ENCODE data around the gene KHDRBS2. TPM values are rescaled to one million over a fixed set of nuclear protein-coding genes. Genes with fewer than 3 reads are reported as not detected.

Gene KHDRBS2
- total and polyA plus RNA-seq, 2 experiments from 2014 or later: 5.4 to 11.7 TPM

GRCh38 chr6:61835237-61835636 lies 450.8 kb downstream of the KHDRBS2 start:
- H3K27ac ChIP-seq (ENCODE audit: low read depth): no peak overlapping the region
- DNase-seq (ENCODE audit: low spot score): no peak
- H3K4me3 ChIP-seq: no peak overlapping the region
- Mint-ChIP-seq H3K9me3 (peaks cover 2% of the 10 kb centered on the region; the same call in 1 of the 3 replicates), H3K27me3 (ENCODE audit: insufficient read depth, low read depth, poor library complexity) (no peaks in the 10 kb centered on the region), H3K36me3 (ENCODE audit: low read depth) (no peaks in the 10 kb centered on the region), H3K4me3 (no peak overlapping the region), H3K4me1 (peaks cover 2% of the 10 kb centered on the region; the same call in 1 of the 3 replicates), H3K27ac (no peak overlapping the region)
- H3K4me2 ChIP-seq: no peak overlapping the region
- H3K4me1 ChIP-seq (ENCODE audit: insufficient read depth): peaks cover 15% of the 10 kb centered on the region
- H3K36me3 ChIP-seq (ENCODE audit: insufficient read depth): no peaks in the 10 kb centered on the region
- no peaks in the 10 kb centered on the region for H3F3A ChIP-seq (replicated peaks; ENCODE audit: low read depth)
- no peaks in the 10 kb centered on the region for H3K27me3 ChIP-seq (ENCODE audit: insufficient read depth)
- H2AFZ ChIP-seq: no peak overlapping the region
- no peak for ATAC-seq
- no peaks in the 10 kb centered on the region for H4K20me1 ChIP-seq (replicated peaks; ENCODE audit: insufficient read depth)
- H3K9me2 ChIP-seq (ENCODE audit: insufficient read depth): no peaks in the 10 kb centered on the region
- TF ChIP-seq ZNF331 (CRISPR knock-in tag; IDR thresholded peaks at IDR 0.05; ENCODE audit: low read depth) (no peak), STAT1 (IDR thresholded peaks at IDR 0.05; ENCODE audit: unreplicated experiment) (no peak), ETS1 (IDR thresholded peaks at IDR 0.05) (no peak), POLR2AphosphoS5 (IDR thresholded peaks at IDR 0.05; ENCODE audit: low read depth) (no peak), JUNB (IDR thresholded peaks at IDR 0.05; ENCODE audit: unreplicated experiment) (no peak), NANOG (IDR thresholded peaks at IDR 0.05; ENCODE audit: borderline replicate concordance) (no peak)
- H3K79me2 ChIP-seq (replicated peaks; ENCODE audit: insufficient read depth): no peaks in the 10 kb centered on the region

GRCh38 chr6:61833176-61833755 lies 452.8 kb downstream of the KHDRBS2 start:
- H3K9me2 ChIP-seq (ENCODE audit: insufficient read depth): no peaks in the 10 kb centered on the region
- H3F3A ChIP-seq (replicated peaks; ENCODE audit: low read depth): no peaks in the 10 kb centered on the region
- H3K4me3 Mint-ChIP-seq: no peak overlapping the region
- H3K27me3 ChIP-seq (ENCODE audit: insufficient read depth): no peaks in the 10 kb centered on the region
- no peaks in the 10 kb centered on the region for H4K20me1 ChIP-seq (replicated peaks; ENCODE audit: insufficient read depth)
- H3K4me1 Mint-ChIP-seq: peaks cover 2% of the 10 kb centered on the region; the same call in 1 of the 3 replicates
- H3K4me2 ChIP-seq: no peak overlapping the region
- H3K36me3 Mint-ChIP-seq (ENCODE audit: low read depth): no peaks in the 10 kb centered on the region
- H3K27me3 Mint-ChIP-seq (ENCODE audit: insufficient read depth, low read depth, poor library complexity): no peaks in the 10 kb centered on the region
- H3K27ac Mint-ChIP-seq: no peak overlapping the region; the same call in 1 of the 2 replicates
- ATAC-seq (no peak), DNase-seq (ENCODE audit: low spot score) (no peak)
- peaks cover 2% of the 10 kb centered on the region; the same call in 1 of the 3 replicates for H3K9me3 Mint-ChIP-seq
- H3K4me3 ChIP-seq: no peak overlapping the region
- H3K4me1 ChIP-seq (ENCODE audit: insufficient read depth): peaks cover 15% of the 10 kb centered on the region
- no peaks in the 10 kb centered on the region for H3K79me2 ChIP-seq (replicated peaks; ENCODE audit: insufficient read depth)
- no peak overlapping the region for H2AFZ ChIP-seq
- H3K36me3 ChIP-seq (ENCODE audit: insufficient read depth): no peaks in the 10 kb centered on the region
- H3K27ac ChIP-seq (ENCODE audit: low read depth): no peak overlapping the region
- TF ChIP-seq ZNF462 (CRISPR knock-in tag; IDR thresholded peaks at IDR 0.05): no peak
- TF ChIP-seq STAT1 (IDR thresholded peaks at IDR 0.05; ENCODE audit: unreplicated experiment): no peak
- no peak for TF ChIP-seq POLR2AphosphoS5 (IDR thresholded peaks at IDR 0.05; ENCODE audit: low read depth)
- TF ChIP-seq REST (IDR thresholded peaks at IDR 0.05; ENCODE audit: unreplicated experiment): no peak
- TF ChIP-seq EZH2 (IDR thresholded peaks at IDR 0.05; ENCODE audit: low read depth, unreplicated experiment): no peak
- no peak for TF ChIP-seq NANOG (IDR thresholded peaks at IDR 0.05; ENCODE audit: borderline replicate concordance)
- no peak for TF ChIP-seq JUNB (IDR thresholded peaks at IDR 0.05; ENCODE audit: unreplicated experiment)
- TF ChIP-seq CREB1 (CRISPR knock-in tag; IDR thresholded peaks at IDR 0.05; ENCODE audit: low read depth): no peak
- no peak for TF ChIP-seq EZH2phosphoT487 (IDR thresholded peaks at IDR 0.05; ENCODE audit: unreplicated experiment)

Data from GM23338 (cell line).